Upper lobe of left lung (tissue), 6 donors: Measurements from ENCODE around the gene IFNAR1. TPM values are rescaled to one million over a fixed set of nuclear protein-coding genes. Genes with fewer than 3 reads are reported as not detected.
A peak's percentile ranks its signal among the peaks of the same experiment; 100 is the strongest.

ENCODE experiments used
- ATAC-seq, 2 donors: fragments of 200-7000 bp; cut with Tn5 transposase; one replicate each; pipeline ENCODE4 v1.9.1; 2022; ENCODE audit warnings: mild to moderate bottlenecking in 2 of 2, moderate library complexity in 2 of 2; ENCODE audit not compliant: low FRiP score in 2 of 2
- DNase-seq, 2 donors: peaks; one replicate each; pipeline ENCODE4 v3.0.0-alpha.2; 2019 to 2020
- H3K27ac ChIP-seq, 4 donors: fragments of 200-600 bp; sonication (generic); one replicate each; pipeline ENCODE4 v1.5.1; 2016 to 2019
- H3K27me3 ChIP-seq, 4 donors: fragments of 200-600 bp; sonication (generic); one replicate each; pipeline ENCODE4 v1.5.1; 2017 to 2019
- H3K36me3 ChIP-seq, 4 donors: fragments of 200-600 bp; sonication (generic); one replicate each; pipeline ENCODE4 v1.5.1; 2016 to 2019
- H3K4me1 ChIP-seq, 4 donors: fragments of 200-600 bp; sonication (generic); one replicate each; pipeline ENCODE4 v1.5.1; 2018 to 2019
- H3K4me3 ChIP-seq, 4 donors: fragments of 200-600 bp; sonication (generic); one replicate each; pipeline ENCODE4 v1.5.1; 2017 to 2019; ENCODE audit warnings: mild to moderate bottlenecking in 2 of 4, moderate library complexity in 1 of 4
- H3K9me3 ChIP-seq, 4 donors: fragments of 200-600 bp; sonication (generic); one replicate each; pipeline ENCODE4 v1.5.1; 2018 to 2019
- EP300 ChIP-seq, 4 donors: sonication (generic); formaldehyde crosslinking; IDR thresholded peaks; one replicate each; pipeline ENCODE4 v1.5.1; 2017; ENCODE audit warnings: antibody characterized with exemption in 4 of 4, control low read depth in 2 of 4
- POLR2A ChIP-seq, 4 donors: fragments of 450-650 bp; IDR thresholded peaks; one replicate each; pipeline ENCODE4 v1.5.1; 2016 to 2017; ENCODE audit warnings: antibody characterized with exemption in 4 of 4, mild to moderate bottlenecking in 2 of 4
- POLR2AphosphoS5 ChIP-seq, 2 donors: sonication (generic); formaldehyde crosslinking; IDR thresholded peaks; one replicate each; pipeline ENCODE4 v1.5.1; 2017; ENCODE audit warnings: antibody characterized with exemption in 2 of 2
- whole genome bisulfite sequencing, 2 donors: methylation state at CpG; one replicate each; pipeline ENCODE4 v1.1.5; 2017 to 2018; 5-methylcytosine and 5-hydroxymethylcytosine counted together
- total RNA-seq, 6 donors: library from RNA; depleted of rRNA in 4 of 6; stranded (reverse); fragments of >200 nt in 4 of 6; gene quantifications; one replicate each; pipeline versions ENCODE4 v1.1.0 to v1.2.1, GENCODE V29; 2016 to 2021
- TF ChIP-seq, protein P1 (sequence below), 6 experiments: fragments of 450-650 bp in 4 of 6; fragments of 200-600 bp in 2 of 6; sonication (generic) in 2 of 6; IDR thresholded peaks; one replicate each; pipeline ENCODE4 v1.5.1; 2016 to 2019; ENCODE audit warnings: antibody characterized with exemption in 6 of 6
- donor health status: DM: no; HTN: no; CAD: no; lungs with moderate emphysema.
- donor health status: DM: no; HTN: yes; CAD: no; lungs with severe emphysema.

Gene IFNAR1
- total RNA-seq, 6 donors from 2014 or later: 17.1 to 68.5 (median 36.0) TPM

DNA sequence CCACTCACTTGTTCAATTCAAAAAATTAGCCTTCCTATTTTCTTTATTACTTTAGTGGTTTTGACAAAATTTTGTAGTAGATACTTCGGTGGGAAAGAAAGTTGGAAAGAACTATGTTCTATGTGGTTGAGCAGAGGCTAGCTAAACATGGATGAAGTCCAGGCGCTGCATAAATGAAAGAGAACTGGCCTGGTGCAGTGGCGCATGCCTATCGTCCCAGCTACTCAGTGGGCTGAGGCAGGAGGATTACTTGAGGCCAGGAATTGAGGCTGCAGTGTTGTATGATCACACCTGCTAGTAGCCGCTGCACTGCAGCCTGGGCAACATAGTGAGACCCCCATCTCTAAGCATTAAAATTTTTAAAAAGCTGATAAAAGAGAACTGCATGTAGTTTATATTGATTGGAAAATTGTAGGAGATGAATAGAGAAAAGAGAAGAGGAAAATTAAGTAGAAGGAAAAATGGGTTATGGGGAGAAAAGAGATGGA is 21.0 kb downstream of the IFNAR1 start:
- WGBS, 2 donors: 95 to 97% methylated on average over 5 of the region's 5 CpGs
- Histone ChIP-seq H3K27me3 (no peaks in the 10 kb centered on the region), H3K36me3 (peaks cover 11 to 77% (median 44%) of the 10 kb centered on the region in 4 donors), H3K4me1 (peaks cover 0 to 7% (median 2%) of the 10 kb centered on the region in 4 donors), H3K27ac (no peak overlapping the region), H3K9me3 (no peaks in the 10 kb centered on the region), H3K4me3 (no peak overlapping the region)
- DNase-seq: no peak
- TF ChIP-seq POLR2AphosphoS5 (IDR thresholded peaks at IDR 0.05): no peak
- no peak for TF ChIP-seq POLR2A (IDR thresholded peaks at IDR 0.05)
- no peak for TF ChIP-seq EP300 (IDR thresholded peaks at IDR 0.05)
- TF ChIP-seq, protein P1, sequence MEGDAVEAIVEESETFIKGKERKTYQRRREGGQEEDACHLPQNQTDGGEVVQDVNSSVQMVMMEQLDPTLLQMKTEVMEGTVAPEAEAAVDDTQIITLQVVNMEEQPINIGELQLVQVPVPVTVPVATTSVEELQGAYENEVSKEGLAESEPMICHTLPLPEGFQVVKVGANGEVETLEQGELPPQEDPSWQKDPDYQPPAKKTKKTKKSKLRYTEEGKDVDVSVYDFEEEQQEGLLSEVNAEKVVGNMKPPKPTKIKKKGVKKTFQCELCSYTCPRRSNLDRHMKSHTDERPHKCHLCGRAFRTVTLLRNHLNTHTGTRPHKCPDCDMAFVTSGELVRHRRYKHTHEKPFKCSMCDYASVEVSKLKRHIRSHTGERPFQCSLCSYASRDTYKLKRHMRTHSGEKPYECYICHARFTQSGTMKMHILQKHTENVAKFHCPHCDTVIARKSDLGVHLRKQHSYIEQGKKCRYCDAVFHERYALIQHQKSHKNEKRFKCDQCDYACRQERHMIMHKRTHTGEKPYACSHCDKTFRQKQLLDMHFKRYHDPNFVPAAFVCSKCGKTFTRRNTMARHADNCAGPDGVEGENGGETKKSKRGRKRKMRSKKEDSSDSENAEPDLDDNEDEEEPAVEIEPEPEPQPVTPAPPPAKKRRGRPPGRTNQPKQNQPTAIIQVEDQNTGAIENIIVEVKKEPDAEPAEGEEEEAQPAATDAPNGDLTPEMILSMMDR (IDR thresholded peaks at IDR 0.05): no peak
- ATAC-seq: no peak

DNA sequence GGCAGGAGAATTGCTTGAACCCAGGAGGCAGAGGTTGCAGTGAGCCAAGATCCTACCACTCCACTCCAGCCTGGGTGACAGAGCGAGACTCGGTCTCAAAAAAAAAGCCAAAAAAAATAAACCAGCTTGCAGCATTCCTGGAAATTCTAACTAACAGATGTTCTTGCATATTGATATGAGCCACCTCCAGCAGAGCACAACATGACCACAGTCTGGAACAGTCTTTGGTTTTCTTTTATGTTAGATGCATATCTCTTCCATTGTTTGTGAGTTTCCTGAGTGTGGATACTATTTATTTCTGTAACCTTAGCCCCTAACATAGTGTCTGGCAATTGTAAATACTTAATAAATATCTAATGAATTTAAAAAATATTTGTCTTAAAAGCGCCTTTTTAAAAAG is 23.9 kb downstream of the IFNAR1 start:
- ATAC-seq: no peak

DNA sequence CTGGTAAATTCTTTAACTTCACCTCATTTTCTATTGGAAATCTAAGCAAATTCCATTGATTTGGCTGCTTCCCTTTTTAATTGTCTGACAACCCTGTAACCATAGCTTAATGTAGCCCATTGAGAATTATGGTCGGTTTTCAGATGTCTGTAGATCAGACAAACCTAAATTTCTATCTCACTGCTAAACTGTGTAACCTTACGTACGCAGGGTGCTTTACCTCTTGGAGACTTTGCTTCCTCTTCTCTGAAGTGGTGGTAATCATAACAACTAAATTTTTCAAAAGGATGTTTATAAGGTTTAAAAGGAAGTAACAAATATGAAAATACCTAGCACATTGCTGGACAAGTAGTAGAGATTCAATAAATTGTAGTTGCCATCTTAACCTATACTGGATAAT is 25.9 kb downstream of the IFNAR1 start:
- Histone ChIP-seq H3K9me3 (no peaks in the 10 kb centered on the region), H3K36me3 (peaks cover 10 to 73% (median 27%) of the 10 kb centered on the region in 4 donors), H3K4me1 (peaks cover 0 to 7% (median 5%) of the 10 kb centered on the region in 4 donors), H3K4me3 (no peak overlapping the region), H3K27me3 (no peaks in the 10 kb centered on the region), H3K27ac (no peak overlapping the region)
- ATAC-seq (no peak), DNase-seq (no peak)
- TF ChIP-seq EP300 (IDR thresholded peaks at IDR 0.05) (no peak), POLR2A (IDR thresholded peaks at IDR 0.05) (no peak)
- WGBS, 2 donors: 85 to 88% methylated on average over 3 of the region's 3 CpGs

More for the DNA sequence above, 23.9 kb downstream of the IFNAR1 start:
- 52 to 89% methylated on average over 3 of the region's 3 CpGs for WGBS, 2 donors
- Histone ChIP-seq H3K36me3 (peaks cover 14 to 69% (median 26%) of the 10 kb centered on the region in 4 donors), H3K9me3 (no peaks in the 10 kb centered on the region), H3K27me3 (no peaks in the 10 kb centered on the region), H3K4me3 (no peak overlapping the region), H3K27ac (no peak overlapping the region), H3K4me1 (peaks cover 0 to 7% (median 2%) of the 10 kb centered on the region in 4 donors)
- no peak for DNase-seq
- TF ChIP-seq, protein P1 (IDR thresholded peaks at IDR 0.05): no peak
- TF ChIP-seq EP300 (IDR thresholded peaks at IDR 0.05) (no peak), POLR2AphosphoS5 (IDR thresholded peaks at IDR 0.05) (no peak), POLR2A (IDR thresholded peaks at IDR 0.05) (no peak)

DNA sequence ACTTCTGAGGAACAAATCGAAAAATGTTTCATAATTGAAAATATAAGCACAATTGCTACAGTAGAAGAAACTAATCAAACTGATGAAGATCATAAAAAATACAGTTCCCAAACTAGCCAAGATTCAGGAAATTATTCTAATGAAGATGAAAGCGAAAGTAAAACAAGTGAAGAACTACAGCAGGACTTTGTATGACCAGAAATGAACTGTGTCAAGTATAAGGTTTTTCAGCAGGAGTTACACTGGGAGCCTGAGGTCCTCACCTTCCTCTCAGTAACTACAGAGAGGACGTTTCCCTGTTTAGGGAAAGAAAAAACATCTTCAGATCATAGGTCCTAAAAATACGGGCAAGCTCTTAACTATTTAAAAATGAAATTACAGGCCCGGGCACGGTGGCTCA is 30.6 kb downstream of the IFNAR1 start:
- ATAC-seq: no peak

DNA sequence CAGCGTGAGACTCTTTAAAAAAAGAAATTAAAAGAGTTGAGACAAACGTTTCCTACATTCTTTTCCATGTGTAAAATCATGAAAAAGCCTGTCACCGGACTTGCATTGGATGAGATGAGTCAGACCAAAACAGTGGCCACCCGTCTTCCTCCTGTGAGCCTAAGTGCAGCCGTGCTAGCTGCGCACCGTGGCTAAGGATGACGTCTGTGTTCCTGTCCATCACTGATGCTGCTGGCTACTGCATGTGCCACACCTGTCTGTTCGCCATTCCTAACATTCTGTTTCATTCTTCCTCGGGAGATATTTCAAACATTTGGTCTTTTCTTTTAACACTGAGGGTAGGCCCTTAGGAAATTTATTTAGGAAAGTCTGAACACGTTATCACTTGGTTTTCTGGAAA is 31.2 kb downstream of the IFNAR1 start:
- ATAC-seq: no peak

More for the DNA sequence above, 30.6 kb downstream of the IFNAR1 start:
- no peak for DNase-seq
- Histone ChIP-seq H3K4me1 (peaks cover 0 to 8% (median 5%) of the 10 kb centered on the region in 4 donors), H3K4me3 (no peak overlapping the region), H3K9me3 (no peaks in the 10 kb centered on the region), H3K27ac (peak overlapping the region in 2 of 4 donors; percentile 11 to 37), H3K36me3 (peaks cover 12 to 60% (median 29%) of the 10 kb centered on the region in 4 donors), H3K27me3 (no peaks in the 10 kb centered on the region)
- WGBS, 2 donors: 70 to 79% methylated on average over 6 of the region's 6 CpGs
- TF ChIP-seq POLR2AphosphoS5 (IDR thresholded peaks at IDR 0.05) (no peak), POLR2A (IDR thresholded peaks at IDR 0.05) (no peak), EP300 (IDR thresholded peaks at IDR 0.05) (no peak)
- TF ChIP-seq, protein P1 (IDR thresholded peaks at IDR 0.05): no peak

More for the DNA sequence above, 31.2 kb downstream of the IFNAR1 start:
- H3K4me1 ChIP-seq: peaks cover 4 to 14% (median 11%) of the 10 kb centered on the region in 4 donors
- TF ChIP-seq EP300 (IDR thresholded peaks at IDR 0.05): no peak
- TF ChIP-seq, protein P1 (IDR thresholded peaks at IDR 0.05): no peak
- TF ChIP-seq POLR2A (IDR thresholded peaks at IDR 0.05): no peak
- TF ChIP-seq POLR2AphosphoS5 (IDR thresholded peaks at IDR 0.05): no peak
- peak overlapping the region in 2 of 4 donors; percentile 11 to 37 for H3K27ac ChIP-seq
- H3K4me3 ChIP-seq: no peak overlapping the region
- no peak for DNase-seq
- no peaks in the 10 kb centered on the region for H3K9me3 ChIP-seq
- WGBS, 2 donors: 86 to 90% methylated on average over 11 of the region's 11 CpGs
- peaks cover 11 to 56% (median 29%) of the 10 kb centered on the region in 4 donors for H3K36me3 ChIP-seq
- H3K27me3 ChIP-seq: no peaks in the 10 kb centered on the region
